Glomerular endothelial cell (primary cell): Measurements from ENCODE around the gene HOXD1. TPM values are rescaled to one million over a fixed set of nuclear protein-coding genes. Genes with fewer than 3 reads are reported as not detected.

Experiments used
- DNase-seq: peaks from one replicate; pipeline ENCODE4 v3.0.0-alpha.2; 2011; ENCODE audit warnings: low read depth, low spot score; ENCODE audit errors: extremely low read depth
- total RNA-seq: library from RNA; depleted of rRNA; stranded (reverse); fragments of >200 nt; gene quantifications from 2 replicates; pipeline ENCODE4 v1.2.3, GENCODE V29; 2015

Gene HOXD1
- total RNA-seq, 1 donor from 2014 or later = 38.6 TPM

DNA sequence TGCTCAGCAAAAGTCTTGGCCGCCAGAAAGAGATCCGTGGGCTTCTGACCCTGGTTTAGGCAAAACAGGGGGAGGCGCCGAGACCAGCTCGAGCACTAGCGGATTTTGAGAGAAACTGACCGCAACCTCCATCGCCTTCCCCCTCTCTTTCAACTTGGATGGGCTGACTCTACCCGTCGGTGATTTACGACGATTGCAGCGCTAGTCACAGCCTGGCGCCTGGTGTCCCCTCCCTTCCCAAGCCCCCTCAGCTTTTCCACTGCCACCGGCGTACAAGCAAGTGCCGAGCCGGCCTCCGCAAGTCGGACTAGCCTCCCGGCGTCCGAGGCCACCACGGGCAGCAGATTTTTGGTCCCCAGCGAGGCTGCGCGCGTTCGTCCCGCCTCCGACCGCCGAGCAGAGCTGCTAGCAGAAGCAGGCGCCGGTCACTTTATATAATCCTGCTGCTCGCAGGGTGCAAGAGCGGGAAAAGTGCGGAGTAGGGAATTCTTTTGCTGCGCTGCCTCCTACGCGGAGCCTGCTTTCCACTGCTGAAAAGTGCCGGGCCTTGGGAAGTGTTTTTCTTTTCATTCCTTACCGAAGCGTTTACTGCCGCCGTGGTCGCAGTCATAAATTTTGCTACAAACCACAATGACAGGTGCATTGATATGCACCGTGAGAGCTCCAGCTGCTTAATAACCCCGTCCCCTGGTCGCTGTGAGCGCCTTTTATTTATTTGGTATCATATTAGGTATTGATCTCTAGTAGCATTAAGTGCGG lies 23.7 kb upstream of the HOXD1 start:
- no peak for DNase-seq

DNA sequence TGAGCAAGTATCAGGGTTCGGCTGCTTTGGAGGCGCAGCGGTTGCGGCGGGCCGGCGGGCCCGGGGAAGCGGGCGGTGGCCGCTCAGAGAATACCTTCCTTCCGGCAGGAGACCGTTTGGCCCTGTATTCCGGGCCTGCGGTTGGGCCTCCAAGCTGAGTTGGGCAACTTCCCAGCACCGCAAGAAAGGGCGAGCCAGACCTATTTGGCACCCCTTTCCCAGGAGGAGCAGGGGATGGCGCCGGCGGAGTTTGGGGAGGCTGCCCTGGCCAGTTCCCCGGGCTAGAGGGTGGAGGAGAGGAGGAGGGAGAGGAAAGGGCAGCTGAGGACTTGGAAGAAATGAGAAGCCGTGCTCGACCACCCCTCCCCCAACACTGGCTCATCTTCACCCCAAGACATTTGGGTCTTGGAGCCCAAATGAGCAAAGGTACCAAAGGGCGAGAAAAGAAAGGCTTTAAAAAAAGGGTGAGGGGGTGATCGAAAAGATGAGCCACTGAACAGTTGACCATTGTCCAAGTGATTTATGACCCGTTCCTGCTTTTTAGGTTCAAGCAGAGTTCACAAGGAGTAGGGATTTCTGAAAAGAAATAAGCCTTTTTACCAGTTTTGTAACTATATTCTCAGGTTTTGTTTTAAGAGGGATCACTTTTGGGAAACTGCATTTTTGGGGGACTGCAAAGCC lies 23.0 kb upstream of the HOXD1 start:
- no peak for DNase-seq

DNA sequence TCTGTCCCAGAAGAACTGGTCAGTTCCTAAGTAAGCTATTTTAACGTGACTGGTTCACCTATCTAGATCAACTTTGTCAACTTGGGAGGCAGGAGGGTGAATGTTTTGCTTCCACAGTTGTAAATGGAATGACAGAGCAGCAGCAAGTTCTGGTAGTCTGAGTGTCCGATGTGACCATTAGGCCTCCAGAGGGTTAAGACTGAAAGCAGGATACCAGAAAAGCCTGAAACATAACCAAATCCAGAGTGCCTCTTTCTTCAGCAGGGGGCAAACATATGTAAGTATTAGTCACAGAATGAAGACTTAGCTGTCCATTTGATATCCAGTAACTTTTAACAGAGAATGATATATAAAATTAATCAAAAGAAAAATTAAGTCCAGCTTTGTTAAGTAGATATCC lies 22.2 kb upstream of the HOXD1 start:
- DNase-seq = no peak

DNA sequence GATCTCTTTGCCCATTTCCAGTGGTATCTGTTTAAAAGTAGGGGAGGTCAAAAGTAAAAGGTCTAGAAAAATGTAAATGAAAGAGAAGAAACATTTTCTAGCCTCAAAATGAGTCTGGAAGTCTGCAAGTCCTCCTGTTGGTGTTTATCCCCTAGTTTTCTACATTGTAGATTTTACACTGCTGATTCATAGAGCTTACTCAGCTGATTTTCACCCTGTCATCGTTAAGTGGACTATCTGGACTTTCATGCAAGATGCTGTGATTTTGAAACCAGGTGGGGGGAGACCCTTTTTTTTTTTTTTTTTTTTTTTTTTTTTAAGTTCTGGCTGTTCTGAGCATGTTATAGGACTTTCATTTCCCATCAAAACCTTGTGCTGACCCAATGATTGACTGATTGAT lies 21.1 kb upstream of the HOXD1 start:
- DNase-seq = no peak

DNA sequence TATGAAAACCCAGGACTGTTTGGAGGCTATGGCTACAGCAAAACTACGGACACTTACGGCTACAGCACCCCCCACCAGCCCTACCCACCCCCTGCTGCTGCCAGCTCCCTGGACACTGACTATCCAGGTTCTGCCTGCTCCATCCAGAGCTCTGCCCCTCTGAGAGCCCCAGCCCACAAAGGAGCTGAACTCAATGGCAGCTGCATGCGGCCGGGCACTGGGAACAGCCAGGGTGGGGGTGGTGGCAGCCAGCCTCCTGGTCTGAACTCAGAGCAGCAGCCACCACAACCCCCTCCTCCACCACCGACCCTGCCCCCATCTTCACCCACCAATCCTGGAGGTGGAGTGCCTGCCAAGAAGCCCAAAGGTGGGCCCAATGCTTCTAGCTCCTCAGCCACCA lies 19.3 kb upstream of the HOXD1 start:
- no peak for DNase-seq

DNA sequence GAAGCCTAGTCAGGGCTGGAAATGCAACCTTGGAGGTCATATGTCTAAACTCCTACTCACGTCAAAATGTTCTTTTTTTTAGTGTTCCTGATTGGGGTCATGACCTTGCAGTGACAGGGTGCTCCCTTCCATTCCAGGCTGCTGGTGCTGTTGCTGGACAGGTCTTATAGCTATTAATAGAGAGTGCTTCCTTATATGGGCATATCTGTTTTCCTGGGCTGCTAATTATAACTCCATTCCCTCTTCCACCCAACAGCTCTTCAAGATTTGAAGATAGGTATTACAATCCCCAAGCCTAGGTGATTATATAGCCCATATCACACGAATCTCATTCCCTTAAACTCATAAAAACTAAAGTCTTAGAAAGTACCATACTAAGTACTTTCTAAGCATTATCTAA lies 18.8 kb upstream of the HOXD1 start:
- DNase-seq = no peak

DNA sequence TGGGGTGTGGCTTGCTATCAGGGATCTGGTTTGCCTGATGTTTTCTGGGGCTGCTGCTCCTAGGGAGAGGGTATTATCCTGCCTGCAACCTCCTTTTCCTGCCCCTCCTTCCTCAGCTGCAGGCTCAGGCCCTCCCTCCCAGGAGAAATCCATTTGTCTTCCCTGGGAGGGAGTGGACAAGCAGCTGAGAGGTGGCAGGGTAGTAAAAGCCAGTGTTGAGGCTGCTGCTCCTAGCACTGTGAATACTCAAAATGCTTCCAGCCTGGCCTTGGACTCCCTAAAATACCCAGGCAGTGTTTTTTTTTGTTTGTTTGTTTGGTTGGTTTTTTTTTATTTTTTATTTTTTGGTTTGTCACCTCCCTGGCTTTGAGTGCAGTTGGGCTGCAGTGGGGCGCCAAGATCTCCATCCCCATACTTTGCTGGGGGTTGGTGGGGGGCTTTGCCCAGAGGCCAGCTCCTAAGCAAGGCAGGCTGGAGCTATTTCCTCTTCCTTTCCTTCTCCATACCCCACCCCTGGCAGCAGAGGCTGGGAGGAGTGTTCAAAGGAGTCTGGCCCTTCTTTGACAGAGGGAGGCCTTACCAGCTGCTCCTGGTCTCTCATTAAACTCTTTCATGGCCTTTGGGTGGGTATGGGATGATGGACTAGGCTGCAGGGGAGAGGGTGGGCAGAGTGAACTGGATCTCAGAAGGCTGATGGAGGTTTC lies 17.7 kb upstream of the HOXD1 start:
- DNase-seq = no peak

DNA sequence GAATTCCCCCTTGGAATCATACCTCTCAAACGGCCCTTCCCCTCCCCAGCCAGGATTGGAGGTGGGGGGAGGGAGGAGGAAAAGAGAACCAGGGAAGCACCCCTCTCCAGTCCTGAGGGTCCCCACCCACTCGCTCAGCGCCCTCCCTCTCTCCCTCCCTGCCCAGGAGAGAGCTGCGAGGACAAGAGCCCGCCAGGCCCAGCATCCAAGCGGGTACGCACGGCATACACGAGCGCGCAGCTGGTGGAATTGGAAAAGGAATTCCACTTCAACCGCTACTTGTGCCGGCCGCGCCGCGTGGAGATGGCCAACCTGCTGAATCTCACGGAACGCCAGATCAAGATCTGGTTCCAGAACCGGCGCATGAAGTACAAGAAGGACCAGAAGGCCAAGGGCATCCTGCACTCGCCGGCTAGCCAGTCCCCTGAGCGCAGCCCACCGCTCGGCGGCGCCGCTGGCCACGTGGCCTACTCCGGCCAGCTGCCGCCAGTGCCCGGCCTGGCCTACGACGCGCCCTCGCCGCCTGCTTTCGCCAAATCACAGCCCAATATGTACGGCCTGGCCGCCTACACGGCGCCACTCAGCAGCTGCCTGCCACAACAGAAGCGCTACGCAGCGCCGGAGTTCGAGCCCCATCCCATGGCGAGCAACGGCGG lies 17.0 kb upstream of the HOXD1 start:
- DNase-seq = no peak

DNA sequence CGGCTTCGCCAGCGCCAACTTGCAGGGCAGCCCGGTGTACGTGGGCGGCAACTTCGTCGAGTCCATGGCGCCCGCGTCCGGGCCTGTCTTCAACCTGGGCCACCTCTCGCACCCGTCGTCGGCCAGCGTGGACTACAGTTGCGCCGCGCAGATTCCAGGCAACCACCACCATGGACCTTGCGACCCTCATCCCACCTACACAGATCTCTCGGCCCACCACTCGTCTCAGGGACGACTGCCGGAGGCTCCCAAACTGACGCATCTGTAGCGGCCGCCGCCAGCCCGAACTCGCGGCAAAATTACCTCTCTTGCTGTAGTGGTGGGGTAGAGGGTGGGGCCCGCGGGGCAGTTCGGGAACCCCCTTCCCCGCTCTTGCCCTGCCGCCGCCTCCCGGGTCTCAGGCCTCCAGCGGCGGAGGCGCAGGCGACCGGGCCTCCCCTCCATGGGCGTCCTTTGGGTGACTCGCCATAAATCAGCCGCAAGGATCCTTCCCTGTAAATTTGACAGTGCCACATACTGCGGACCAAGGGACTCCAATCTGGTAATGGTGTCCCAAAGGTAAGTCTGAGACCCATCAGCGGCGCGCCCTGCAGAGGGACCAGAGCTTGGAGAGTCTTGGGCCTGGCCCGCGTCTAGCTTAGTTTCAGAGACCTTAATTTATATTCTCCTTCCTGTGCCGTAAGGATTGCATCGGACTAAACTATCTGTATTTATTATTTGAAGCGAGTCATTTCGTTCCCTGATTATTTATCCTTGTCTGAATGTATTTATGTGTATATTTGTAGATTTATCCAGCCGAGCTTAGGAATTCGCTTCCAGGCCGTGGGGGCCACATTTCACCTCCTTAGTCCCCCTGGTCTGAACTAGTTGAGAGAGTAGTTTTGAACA lies 16.2 kb upstream of the HOXD1 start:
- DNase-seq = no peak

DNA sequence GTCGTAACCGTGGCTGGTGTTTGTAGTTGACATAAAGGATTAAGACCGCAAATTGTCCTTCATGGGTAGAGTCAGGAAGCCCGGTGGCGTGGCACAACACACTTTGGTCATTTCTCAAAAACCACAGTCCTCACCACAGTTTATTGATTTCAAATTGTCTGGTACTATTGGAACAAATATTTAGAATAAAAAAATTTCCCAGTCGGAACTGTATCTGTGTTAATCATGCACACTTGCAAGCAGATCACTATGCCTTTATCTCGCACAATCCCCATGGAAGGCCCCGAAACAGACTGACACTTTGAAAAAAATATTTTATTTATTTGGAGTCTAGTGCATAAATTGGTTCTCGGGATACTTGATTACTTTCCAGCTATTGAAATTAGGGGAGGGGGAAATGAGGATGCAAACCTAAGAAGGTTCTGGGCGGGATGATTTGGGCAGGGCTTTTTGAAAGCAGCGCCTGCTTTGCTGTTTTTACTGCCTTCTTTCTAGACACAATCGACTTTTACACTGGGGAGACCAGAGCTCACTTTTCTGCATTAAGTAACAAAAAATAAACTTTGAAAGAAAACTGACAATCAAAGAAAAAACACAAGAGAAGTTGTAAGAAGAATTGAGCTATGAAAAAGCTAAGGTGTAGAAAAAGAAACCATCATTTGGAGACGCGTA lies 15.4 kb upstream of the HOXD1 start:
- no peak for DNase-seq

DNA sequence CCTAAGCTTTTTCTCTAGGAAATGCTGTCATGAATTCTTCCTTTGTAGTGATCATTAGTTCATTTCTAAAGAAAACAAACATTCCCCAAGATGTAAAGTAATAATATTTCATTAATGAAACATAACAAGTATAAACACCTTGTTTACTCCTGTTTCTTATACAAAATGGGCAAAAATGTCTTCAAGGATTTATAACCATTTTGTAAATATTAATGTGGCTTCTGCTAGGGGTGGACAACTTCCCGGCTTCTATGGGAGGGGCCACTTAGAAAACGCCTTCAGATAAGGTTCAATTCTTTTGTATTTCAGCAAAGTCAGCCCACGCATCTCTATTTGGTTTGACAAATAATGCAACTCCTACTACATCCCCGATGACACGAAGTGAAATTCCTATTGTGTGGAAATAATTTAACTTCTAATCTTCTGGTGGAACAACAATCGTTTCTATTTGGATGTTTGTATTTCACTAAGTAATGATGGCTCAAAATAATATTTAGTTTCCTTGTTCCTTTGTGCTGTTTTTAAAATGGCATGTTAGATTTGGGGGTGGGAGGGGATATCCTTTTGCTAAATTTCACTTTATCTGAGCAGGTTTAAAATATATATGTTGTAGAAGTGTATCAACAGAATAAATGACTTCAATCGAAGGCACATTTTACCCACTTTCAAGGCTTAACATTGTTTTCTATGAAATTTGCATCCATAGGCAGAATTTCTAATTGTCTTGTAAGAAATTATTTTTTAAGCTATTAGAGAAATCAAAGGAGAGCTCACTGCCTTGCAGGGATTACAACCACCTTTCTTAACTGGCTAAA lies 14.7 kb upstream of the HOXD1 start:
- no peak for DNase-seq

DNA sequence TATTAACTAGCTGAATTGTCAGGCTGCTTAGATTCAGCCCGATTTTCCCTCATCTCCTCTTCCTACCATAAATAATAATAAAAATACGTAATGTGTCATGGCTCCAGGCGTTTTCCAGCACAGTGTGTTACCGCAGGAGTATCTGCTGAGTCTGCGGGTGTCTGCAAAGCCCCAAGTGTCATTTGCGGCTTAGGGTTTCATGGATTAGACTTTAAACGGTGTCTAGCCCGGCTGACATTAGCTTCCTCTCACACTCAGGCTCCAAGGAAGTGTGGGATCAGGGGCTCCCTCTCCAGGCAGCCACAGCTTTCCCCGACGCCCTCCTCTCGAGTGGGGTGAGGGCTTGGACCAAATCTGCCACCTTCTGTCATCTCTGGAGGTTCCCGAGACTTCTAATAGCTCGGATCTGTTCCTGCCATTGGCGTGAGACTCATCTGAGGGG lies 14.1 kb upstream of the HOXD1 start:
- DNase-seq = no peak

DNA sequence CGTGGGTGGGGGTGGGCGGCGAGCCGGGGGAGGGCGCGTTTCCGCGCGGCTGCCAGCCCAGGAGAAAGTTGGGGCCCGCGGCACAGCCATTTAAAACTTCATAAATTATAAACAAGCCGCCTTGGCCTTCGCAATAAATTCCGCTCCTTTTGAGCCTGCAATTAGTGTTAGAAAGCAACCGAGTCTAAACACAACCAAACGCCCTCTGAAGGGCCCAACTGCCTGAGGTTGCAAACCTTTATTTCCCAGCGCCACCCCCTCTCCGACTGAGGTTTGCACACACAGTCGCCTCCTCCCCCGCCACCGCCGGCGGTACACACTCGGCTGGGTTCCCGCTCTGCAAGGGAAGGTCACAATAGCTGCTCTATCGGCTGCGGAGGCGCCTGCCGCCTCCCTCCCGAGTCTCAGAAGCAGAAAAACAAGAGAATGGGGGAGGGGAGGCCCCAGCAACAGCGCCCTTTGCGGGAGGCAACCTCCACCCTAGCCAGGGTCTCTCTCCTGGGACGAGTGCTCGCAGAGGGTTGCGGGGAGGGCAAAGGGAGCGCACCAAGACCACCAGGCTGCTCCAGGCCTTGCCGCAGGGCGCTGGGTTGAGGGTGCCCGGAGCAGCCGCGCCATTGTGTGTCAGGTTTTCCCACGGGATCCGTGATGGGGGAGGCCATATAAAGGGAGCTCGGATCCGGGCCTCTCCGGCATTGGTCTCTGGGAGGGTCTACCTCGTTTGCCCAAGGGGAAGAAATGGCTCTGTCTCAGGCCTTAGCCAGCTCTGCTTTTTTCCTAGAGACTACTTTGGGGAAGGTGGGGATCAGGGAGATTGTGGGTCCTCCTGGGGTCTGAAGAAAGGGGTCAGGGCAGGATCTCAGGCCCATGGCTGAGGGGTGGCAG lies 13.4 kb upstream of the HOXD1 start:
- no peak for DNase-seq

DNA sequence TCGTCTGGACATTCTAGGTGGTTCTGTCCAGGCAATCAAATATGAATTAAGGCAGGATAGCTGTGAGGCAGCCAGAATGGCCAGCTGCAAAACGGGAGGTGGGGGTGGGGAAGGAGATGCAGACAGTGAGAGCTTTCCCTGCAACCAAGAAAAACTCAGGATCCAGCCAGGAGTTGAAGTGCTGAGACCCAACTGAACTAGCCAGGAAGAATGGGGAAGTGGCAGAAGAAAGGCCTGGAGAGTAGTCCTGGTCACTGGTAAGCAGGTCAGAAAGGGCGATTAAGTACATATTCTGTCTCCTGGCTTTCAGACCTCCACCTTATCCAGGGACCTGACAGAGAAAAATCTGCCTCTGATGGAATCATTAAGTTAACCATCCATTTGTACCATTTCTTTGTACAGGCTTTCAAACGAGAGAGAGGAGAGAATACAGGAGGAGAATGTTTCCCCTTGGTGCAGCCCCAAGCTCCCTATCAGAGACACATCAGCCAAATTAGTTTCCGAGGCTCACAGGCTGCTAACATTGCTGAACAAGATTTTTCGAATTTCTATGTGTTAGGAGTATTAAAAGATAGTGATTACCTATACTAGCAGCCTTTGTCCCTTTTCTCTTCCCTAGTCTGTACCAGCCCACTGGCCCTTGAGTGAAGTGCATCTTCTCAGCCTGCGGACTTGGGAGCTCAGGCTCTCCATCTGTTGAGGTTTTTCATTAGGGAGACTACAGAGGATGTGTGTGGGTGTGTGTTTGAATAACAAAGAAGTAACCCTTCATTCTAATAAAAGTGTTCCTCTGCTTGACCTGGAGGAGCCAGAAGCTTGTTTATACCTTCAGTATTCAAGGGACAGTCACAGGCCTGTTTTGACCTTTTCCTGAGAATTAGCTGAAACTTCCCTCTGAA lies 12.5 kb upstream of the HOXD1 start:
- DNase-seq = no peak

DNA sequence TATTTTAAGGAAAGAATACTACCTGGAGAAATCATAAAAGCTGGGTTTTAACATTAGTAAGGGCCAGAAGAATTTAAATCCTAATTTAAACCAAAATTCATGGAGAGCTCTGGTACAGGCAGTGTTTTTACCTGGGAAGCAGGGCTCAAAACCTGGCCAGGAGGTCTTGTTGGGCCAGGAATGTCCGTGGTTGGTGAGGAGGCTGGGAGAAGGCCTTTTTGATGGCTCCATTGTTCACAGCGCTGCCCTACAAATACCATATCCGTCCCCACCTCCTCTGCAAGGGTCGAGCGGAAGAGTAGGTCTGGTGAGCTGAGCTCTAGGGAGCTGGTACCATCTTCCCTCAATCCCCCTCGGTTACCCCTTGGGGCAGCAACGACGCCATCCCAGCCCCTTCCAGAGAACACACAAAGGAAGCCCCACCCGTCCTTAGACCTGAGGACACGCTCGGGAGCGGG lies 10.9 kb upstream of the HOXD1 start:
- no peak for DNase-seq

DNA sequence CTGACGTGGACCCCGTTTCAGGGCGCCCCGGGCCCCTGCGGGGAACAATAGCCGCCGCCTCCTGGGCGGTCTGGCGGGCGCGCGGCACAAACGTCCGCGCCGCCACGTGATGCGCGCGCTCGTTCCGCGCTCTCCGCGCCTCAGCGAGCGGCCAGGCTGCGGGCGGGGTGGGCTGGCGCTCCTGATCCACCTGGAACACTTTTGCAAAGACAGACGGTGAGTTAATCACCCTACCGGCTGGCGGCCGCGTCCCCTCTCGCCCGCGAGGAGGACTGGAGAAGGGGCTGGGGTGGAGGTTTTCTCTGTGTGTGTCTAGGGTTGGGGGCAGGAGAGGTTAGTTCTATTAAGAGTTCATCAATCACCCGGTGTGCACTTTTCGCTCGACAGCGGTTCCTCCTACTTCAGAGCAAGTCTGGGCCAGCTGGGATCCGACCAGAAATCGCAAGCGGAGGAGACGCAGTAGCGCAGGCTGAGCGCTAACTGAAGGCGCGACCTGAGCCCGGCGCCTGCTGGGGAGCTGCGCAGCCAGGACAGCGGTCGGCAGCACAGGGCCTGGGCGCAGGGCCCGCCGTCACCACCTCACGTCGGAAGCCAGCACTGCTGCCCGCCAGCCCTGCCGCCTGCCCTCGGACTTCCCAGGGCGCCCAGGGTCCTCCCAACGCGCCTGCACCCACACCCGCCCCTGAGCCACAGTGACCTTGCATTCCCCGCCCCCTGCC lies 10.3 kb upstream of the HOXD1 start:
- no peak for DNase-seq
